SU-DHL-6 (cell line): ENCODE measurements around the gene PLCB1.

Experiments used
- H2AFZ ChIP-seq: fragments of 200-600 bp; sonication (generic); 2 replicates; pipeline ENCODE4 v1.6.1; 2014; ENCODE audit warnings: low read depth, mild to moderate bottlenecking, moderate library complexity, mixed read lengths, antibody characterized with exemption, low read length; ENCODE audit not compliant: severe bottlenecking
- H3F3A ChIP-seq: fragments of 200-600 bp; shearing (Covaris generic); 2 replicates; pipeline ENCODE4 v1.6.0; 2016; ENCODE audit warnings: antibody characterized with exemption, mild to moderate bottlenecking; ENCODE audit not compliant: insufficient read depth
- H3K27ac ChIP-seq: fragments of 200-600 bp; sonication (generic); 2 replicates; pipeline ENCODE4 v1.5.1; 2016; ENCODE audit warnings: low read depth, mild to moderate bottlenecking, low read length, moderate library complexity, mixed read lengths
- H3K27me3 ChIP-seq: fragments of 200-600 bp; sonication (generic), shearing (Covaris generic); 2 replicates; pipeline ENCODE4 v1.6.0; 2014; ENCODE audit warnings: mild to moderate bottlenecking, low read length
- H3K36me3 ChIP-seq: fragments of 200-600 bp; sonication (generic); 2 replicates; pipeline ENCODE4 v1.6.1; 2014; ENCODE audit warnings: mild to moderate bottlenecking, low read length, mixed read lengths
- H3K4me2 ChIP-seq: fragments of 300-600, 200-600 bp; shearing (Covaris generic), sonication (generic); 2 replicates; pipeline ENCODE4 v1.6.0; 2014; ENCODE audit warnings: low read length, low read depth, mild to moderate bottlenecking; ENCODE audit not compliant: poor library complexity, severe bottlenecking
- H3K4me3 ChIP-seq: fragments of 200-600 bp; sonication (generic); 2 replicates; pipeline ENCODE4 v1.5.1; 2014; ENCODE audit warnings: antibody characterized with exemption, low read length, mild to moderate bottlenecking, mixed read lengths; ENCODE audit not compliant: insufficient read depth, poor library complexity, severe bottlenecking
- H3K79me2 ChIP-seq: fragments of 200-600 bp; sonication (generic); 2 replicates; pipeline ENCODE4 v1.6.1; 2014; ENCODE audit warnings: mild to moderate bottlenecking, low read length, moderate library complexity; ENCODE audit not compliant: insufficient read depth
- H3K9ac ChIP-seq: fragments of 200-600 bp; sonication (generic); 2 replicates; pipeline ENCODE4 v1.7.0; 2014; ENCODE audit warnings: mild to moderate bottlenecking, low read length
- H3K9me2 ChIP-seq: fragments of 200-600 bp; sonication (generic); replicated peaks from 2 replicates; pipeline ENCODE4 v1.6.1; 2014; ENCODE audit warnings: low read length; ENCODE audit not compliant: insufficient read depth
- H3K9me3 ChIP-seq: fragments of 200-600 bp; sonication (generic); 2 replicates; pipeline ENCODE4 v1.6.1; 2014; ENCODE audit warnings: low read length, mixed read lengths; ENCODE audit not compliant: insufficient read depth
- H4K20me1 ChIP-seq: fragments of 200-600 bp; sonication (generic); 2 replicates; pipeline ENCODE4 v1.6.1; 2014; ENCODE audit warnings: low read depth, mild to moderate bottlenecking, antibody characterized with exemption, low read length, moderate library complexity, mixed read lengths
- EZH2phosphoT487 ChIP-seq: fragments of 200-600 bp; sonication (generic), shearing (Covaris generic); conservative IDR thresholded peaks from 2 replicates; pipeline ENCODE4 v1.6.1; 2018; ENCODE audit warnings: mild to moderate bottlenecking, antibody characterized with exemption, low read length, moderate library complexity, mixed read lengths
- TF ChIP-seq, protein P1 (sequence below): fragments of 200-600 bp; sonication (generic); IDR thresholded peaks from one replicate; pipeline ENCODE4 v1.5.1; 2017; ENCODE audit warnings: antibody characterized with exemption, mild to moderate bottlenecking, low read length, moderate library complexity; ENCODE audit not compliant: insufficient read depth, poor library complexity, severe bottlenecking

Gene PLCB1

DNA sequence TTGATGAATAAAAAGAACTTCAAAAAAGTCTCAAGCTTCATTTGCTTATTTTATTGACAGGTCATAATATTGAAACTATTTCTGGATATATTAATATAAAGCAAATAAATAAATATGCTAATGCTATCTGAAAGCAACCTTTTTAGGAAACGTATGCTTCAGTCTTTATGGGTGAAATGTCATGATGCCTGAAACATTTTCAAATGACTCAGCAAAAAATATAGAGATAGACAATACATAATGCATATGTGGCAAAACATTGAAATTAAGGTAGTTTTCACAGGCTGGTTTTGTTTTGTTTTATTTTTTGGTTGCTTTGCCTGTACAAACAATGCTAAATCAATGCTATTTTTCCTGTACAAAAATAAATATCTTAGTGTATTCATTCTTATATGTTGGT, 742.4 kb downstream of the PLCB1 start:
- H3K4me2 ChIP-seq: no peak overlapping the region
- H3K27ac ChIP-seq: no peak overlapping the region
- H3F3A ChIP-seq: no peaks in the 10 kb centered on the region

DNA sequence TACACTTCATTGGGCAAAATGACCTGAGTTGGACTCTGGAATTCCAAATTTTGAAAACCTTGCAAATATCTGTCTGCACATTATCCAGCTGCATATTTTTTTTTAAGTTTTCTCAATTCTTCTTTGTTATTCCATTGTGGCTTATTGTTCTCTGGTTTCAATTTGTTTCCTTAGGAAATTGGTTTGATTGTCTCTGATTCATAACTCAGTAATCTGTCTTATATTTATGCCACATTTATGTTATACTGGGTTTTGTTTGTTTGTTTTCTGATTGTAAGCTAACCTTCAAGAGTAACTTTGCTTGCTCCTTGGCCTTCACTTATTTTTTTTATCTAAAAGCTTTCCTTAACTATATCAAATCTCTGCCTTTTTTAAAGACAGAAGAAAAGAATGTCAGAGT, 743.5 kb downstream of the PLCB1 start:
- H3K4me2 ChIP-seq: no peak overlapping the region
- no peaks in the 10 kb centered on the region for H3K9me2 ChIP-seq
- H3F3A ChIP-seq: no peaks in the 10 kb centered on the region
- H4K20me1 ChIP-seq: no peaks in the 10 kb centered on the region
- no peak overlapping the region for H3K9ac ChIP-seq
- H3K9me3 ChIP-seq: no peaks in the 10 kb centered on the region
- no peaks in the 10 kb centered on the region for H3K79me2 ChIP-seq
- H3K27me3 ChIP-seq: no peaks in the 10 kb centered on the region
- TF ChIP-seq, protein P1, sequence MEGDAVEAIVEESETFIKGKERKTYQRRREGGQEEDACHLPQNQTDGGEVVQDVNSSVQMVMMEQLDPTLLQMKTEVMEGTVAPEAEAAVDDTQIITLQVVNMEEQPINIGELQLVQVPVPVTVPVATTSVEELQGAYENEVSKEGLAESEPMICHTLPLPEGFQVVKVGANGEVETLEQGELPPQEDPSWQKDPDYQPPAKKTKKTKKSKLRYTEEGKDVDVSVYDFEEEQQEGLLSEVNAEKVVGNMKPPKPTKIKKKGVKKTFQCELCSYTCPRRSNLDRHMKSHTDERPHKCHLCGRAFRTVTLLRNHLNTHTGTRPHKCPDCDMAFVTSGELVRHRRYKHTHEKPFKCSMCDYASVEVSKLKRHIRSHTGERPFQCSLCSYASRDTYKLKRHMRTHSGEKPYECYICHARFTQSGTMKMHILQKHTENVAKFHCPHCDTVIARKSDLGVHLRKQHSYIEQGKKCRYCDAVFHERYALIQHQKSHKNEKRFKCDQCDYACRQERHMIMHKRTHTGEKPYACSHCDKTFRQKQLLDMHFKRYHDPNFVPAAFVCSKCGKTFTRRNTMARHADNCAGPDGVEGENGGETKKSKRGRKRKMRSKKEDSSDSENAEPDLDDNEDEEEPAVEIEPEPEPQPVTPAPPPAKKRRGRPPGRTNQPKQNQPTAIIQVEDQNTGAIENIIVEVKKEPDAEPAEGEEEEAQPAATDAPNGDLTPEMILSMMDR: no peak
- TF ChIP-seq EZH2phosphoT487: no peak
- no peaks in the 10 kb centered on the region for H3K36me3 ChIP-seq
- H3K27ac ChIP-seq: no peak overlapping the region
- no peak overlapping the region for H2AFZ ChIP-seq
- H3K4me3 ChIP-seq: no peak overlapping the region

More for the DNA sequence above, 742.4 kb downstream of the PLCB1 start:
- no peaks in the 10 kb centered on the region for H3K9me2 ChIP-seq
- H3K9ac ChIP-seq: no peak overlapping the region
- no peak for TF ChIP-seq EZH2phosphoT487
- TF ChIP-seq, protein P1: no peak
- no peaks in the 10 kb centered on the region for H3K27me3 ChIP-seq
- H4K20me1 ChIP-seq: no peaks in the 10 kb centered on the region
- H3K4me3 ChIP-seq: no peak overlapping the region
- no peaks in the 10 kb centered on the region for H3K9me3 ChIP-seq
- H3K36me3 ChIP-seq: no peaks in the 10 kb centered on the region
- no peak overlapping the region for H2AFZ ChIP-seq
- no peaks in the 10 kb centered on the region for H3K79me2 ChIP-seq

GRCh38 chr20:8876366-8876765, 744.3 kb downstream of the PLCB1 start:
- Histone ChIP-seq H3K9me3 (no peaks in the 10 kb centered on the region), H3K27ac (no peak overlapping the region)

More at GRCh38 chr20:8876366-8876765, 744.3 kb downstream of the PLCB1 start:
- no peak overlapping the region for H3K4me3 ChIP-seq
- no peaks in the 10 kb centered on the region for H4K20me1 ChIP-seq
- no peaks in the 10 kb centered on the region for H3K36me3 ChIP-seq
- H3K9ac ChIP-seq: no peak overlapping the region
- TF ChIP-seq EZH2phosphoT487: no peak
- TF ChIP-seq, protein P1: no peak
- no peak overlapping the region for H2AFZ ChIP-seq
- no peaks in the 10 kb centered on the region for H3K79me2 ChIP-seq
- H3K4me2 ChIP-seq: no peak overlapping the region
- no peaks in the 10 kb centered on the region for H3K9me2 ChIP-seq
- no peaks in the 10 kb centered on the region for H3K27me3 ChIP-seq
- H3F3A ChIP-seq: no peaks in the 10 kb centered on the region
